GM23338 (cell line): ENCODE results near the gene TMEM37.

Source experiments
- EZH2 ChIP-seq: fragments of 200-600 bp; sonication (generic); IDR thresholded peaks from one replicate; pipeline ENCODE4 v1.8.0; 2017; ENCODE audit warnings: antibody characterized with exemption, mild to moderate bottlenecking, low read depth; ENCODE audit not compliant: unreplicated experiment
- EZH2phosphoT487 ChIP-seq: fragments of 200-600 bp; sonication (generic); IDR thresholded peaks from one replicate; pipeline ENCODE4 v1.8.1; 2018; ENCODE audit warnings: antibody characterized with exemption; ENCODE audit not compliant: unreplicated experiment
- JUNB ChIP-seq: IDR thresholded peaks from one replicate; pipeline ENCODE4 v1.6.1; 2016; ENCODE audit warnings: antibody characterized with exemption; ENCODE audit not compliant: unreplicated experiment
- NANOG ChIP-seq: IDR thresholded peaks from 2 replicates; pipeline ENCODE4 v1.6.1; 2016; ENCODE audit warnings: antibody characterized with exemption, borderline replicate concordance
- POLR2AphosphoS5 ChIP-seq: IDR thresholded peaks from 2 replicates; pipeline ENCODE4 v1.6.1; 2016; ENCODE audit warnings: antibody characterized with exemption, low read depth
- TF ChIP-seq, protein P1 (sequence below), 2 experiments: fragments of 200-600 bp in 1 of 2; sonication (generic) in 1 of 2; conservative IDR thresholded peaks; 2 replicates each; pipeline versions ENCODE4 v1.5.1 to v1.6.1; 2016 to 2017; ENCODE audit warnings: antibody characterized with exemption in 2 of 2, low read depth in 2 of 2, mild to moderate bottlenecking in 2 of 2, moderate library complexity in 1 of 2
- TF ChIP-seq, protein P2 (sequence below): IDR thresholded peaks from one replicate; pipeline ENCODE4 v1.6.1; 2018; ENCODE audit warnings: antibody characterized with exemption; ENCODE audit not compliant: unreplicated experiment
- TF ChIP-seq, protein P3 (sequence below): IDR thresholded peaks from 2 replicates; pipeline ENCODE4 v1.6.1; 2016; ENCODE audit warnings: antibody characterized with exemption

DNA sequence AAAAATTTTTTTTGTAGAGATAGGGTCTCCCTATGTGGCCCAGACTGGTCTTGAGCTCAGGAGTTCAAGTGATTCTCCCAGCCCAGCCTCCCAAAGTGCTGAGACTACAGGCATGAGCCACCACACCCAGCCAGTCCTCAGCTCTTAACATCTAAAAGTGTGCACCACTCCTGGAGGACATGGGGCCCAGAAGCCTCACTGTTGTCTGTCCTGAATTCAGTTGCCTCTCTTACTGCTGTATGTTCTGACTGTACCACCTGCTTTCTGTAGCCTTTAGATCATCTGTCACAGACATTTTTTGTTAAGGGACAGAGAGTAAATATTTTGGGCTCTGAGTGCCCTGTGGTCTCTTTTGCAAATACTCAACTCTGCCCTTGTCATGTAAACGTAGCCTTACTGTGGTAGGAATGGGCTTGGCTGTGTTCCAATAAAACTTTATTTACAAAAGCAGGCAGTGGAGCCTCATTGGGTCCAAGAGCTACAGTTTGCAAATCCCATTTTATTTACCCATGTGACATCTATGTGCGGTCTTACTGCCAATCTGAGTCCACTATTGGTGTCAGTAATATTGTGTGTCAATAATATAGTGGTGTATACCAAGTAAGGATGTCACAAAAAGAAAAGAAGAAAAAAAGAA, 38.1 kb downstream of the TMEM37 start:
- TF ChIP-seq, protein P1, sequence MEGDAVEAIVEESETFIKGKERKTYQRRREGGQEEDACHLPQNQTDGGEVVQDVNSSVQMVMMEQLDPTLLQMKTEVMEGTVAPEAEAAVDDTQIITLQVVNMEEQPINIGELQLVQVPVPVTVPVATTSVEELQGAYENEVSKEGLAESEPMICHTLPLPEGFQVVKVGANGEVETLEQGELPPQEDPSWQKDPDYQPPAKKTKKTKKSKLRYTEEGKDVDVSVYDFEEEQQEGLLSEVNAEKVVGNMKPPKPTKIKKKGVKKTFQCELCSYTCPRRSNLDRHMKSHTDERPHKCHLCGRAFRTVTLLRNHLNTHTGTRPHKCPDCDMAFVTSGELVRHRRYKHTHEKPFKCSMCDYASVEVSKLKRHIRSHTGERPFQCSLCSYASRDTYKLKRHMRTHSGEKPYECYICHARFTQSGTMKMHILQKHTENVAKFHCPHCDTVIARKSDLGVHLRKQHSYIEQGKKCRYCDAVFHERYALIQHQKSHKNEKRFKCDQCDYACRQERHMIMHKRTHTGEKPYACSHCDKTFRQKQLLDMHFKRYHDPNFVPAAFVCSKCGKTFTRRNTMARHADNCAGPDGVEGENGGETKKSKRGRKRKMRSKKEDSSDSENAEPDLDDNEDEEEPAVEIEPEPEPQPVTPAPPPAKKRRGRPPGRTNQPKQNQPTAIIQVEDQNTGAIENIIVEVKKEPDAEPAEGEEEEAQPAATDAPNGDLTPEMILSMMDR (conservative IDR thresholded peaks at IDR 0.05; ENCODE audit: low read depth in 2 of 2), result no peak
- no peak for TF ChIP-seq EZH2phosphoT487
- no peak for TF ChIP-seq POLR2AphosphoS5
- TF ChIP-seq, protein P2, sequence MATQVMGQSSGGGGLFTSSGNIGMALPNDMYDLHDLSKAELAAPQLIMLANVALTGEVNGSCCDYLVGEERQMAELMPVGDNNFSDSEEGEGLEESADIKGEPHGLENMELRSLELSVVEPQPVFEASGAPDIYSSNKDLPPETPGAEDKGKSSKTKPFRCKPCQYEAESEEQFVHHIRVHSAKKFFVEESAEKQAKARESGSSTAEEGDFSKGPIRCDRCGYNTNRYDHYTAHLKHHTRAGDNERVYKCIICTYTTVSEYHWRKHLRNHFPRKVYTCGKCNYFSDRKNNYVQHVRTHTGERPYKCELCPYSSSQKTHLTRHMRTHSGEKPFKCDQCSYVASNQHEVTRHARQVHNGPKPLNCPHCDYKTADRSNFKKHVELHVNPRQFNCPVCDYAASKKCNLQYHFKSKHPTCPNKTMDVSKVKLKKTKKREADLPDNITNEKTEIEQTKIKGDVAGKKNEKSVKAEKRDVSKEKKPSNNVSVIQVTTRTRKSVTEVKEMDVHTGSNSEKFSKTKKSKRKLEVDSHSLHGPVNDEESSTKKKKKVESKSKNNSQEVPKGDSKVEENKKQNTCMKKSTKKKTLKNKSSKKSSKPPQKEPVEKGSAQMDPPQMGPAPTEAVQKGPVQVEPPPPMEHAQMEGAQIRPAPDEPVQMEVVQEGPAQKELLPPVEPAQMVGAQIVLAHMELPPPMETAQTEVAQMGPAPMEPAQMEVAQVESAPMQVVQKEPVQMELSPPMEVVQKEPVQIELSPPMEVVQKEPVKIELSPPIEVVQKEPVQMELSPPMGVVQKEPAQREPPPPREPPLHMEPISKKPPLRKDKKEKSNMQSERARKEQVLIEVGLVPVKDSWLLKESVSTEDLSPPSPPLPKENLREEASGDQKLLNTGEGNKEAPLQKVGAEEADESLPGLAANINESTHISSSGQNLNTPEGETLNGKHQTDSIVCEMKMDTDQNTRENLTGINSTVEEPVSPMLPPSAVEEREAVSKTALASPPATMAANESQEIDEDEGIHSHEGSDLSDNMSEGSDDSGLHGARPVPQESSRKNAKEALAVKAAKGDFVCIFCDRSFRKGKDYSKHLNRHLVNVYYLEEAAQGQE, result no peak
- TF ChIP-seq, protein P3, sequence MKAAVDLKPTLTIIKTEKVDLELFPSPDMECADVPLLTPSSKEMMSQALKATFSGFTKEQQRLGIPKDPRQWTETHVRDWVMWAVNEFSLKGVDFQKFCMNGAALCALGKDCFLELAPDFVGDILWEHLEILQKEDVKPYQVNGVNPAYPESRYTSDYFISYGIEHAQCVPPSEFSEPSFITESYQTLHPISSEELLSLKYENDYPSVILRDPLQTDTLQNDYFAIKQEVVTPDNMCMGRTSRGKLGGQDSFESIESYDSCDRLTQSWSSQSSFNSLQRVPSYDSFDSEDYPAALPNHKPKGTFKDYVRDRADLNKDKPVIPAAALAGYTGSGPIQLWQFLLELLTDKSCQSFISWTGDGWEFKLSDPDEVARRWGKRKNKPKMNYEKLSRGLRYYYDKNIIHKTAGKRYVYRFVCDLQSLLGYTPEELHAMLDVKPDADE, result no peak
- TF ChIP-seq EZH2, result no peak
- TF ChIP-seq NANOG, result no peak
- no peak for TF ChIP-seq JUNB
